ENCODE results near the gene MCRIP1. TPM values are rescaled to one million over a fixed set of nuclear protein-coding genes. Genes with fewer than 3 reads are reported as not detected.

Gene MCRIP1
- total and polyA plus RNA-seq, 4 donors, result 16.6 to 42.0 (median 26.2) TPM

DNA sequence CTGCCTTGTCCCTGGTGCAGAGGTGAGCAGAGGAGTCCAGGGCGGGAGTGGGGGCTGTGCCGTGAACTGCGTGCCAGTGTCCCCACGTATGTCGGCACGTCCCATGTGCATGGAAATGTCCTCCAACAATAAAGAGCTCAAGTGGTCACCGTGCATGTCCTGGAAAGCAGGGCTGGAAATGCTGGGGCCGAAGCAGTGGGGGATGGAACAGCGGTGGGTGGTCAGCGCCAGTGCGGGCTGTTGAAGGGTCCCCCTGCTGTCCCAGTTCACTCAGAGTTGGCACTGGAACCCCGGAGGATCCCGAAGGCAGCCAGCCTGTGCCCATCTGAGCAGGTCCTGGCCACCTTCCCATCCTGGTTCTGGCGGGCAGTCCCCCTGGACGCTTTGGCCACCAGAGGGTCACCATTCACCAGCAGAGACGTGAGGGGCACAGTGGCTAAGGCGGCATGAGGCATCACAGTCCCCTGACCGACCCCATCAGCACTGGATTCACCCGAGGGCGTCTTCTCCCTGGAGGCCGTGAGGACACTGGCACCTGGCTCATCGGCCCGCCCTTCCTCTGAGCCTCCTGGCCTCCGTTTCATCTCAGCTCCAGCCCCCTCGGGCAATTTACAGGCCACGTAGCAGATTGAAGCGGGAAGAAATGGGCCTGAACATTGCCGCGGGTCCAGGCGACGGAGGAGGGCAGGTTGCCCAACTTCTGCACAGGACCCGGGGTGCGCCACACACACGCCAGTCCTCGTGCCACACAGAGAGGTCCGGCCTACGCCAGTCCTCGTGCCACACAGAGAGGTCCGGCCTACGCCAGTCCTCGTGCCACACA lies 19.0 kb downstream of the MCRIP1 start:
- Histone ChIP-seq H3K4me3 (ENCODE audit: low read depth in 1 of 3, low read length in 3 of 3) (no peak overlapping the region), H3K9ac (ENCODE audit: low read depth in 1 of 2, low read length in 2 of 2) (no peak overlapping the region), H3K27ac (ENCODE audit: low read depth in 1 of 2, low read length in 2 of 2) (no peak overlapping the region), H3K27me3 (ENCODE audit: control insufficient read depth in 4 of 4, insufficient read depth in 4 of 4, low read length in 3 of 4) (no peaks in the 10 kb centered on the region), H3K36me3 (ENCODE audit: control insufficient read depth in 4 of 4, insufficient read depth in 3 of 4, low read depth in 1 of 4, low read length in 3 of 4) (peaks cover 4 to 20% (median 4%) of the 10 kb centered on the region in 4 donors), H3K4me1 (ENCODE audit: control insufficient read depth in 4 of 4, insufficient read depth in 4 of 4, low read length in 3 of 4) (peaks cover 0 to 5% (median 0%) of the 10 kb centered on the region in 4 donors), H3K9me3 (ENCODE audit: control insufficient read depth in 4 of 4, low read length in 3 of 4) (no peaks in the 10 kb centered on the region)
- no peak for TF ChIP-seq NR2F2 (IDR thresholded peaks at IDR 0.05)
- TF ChIP-seq, protein P1, sequence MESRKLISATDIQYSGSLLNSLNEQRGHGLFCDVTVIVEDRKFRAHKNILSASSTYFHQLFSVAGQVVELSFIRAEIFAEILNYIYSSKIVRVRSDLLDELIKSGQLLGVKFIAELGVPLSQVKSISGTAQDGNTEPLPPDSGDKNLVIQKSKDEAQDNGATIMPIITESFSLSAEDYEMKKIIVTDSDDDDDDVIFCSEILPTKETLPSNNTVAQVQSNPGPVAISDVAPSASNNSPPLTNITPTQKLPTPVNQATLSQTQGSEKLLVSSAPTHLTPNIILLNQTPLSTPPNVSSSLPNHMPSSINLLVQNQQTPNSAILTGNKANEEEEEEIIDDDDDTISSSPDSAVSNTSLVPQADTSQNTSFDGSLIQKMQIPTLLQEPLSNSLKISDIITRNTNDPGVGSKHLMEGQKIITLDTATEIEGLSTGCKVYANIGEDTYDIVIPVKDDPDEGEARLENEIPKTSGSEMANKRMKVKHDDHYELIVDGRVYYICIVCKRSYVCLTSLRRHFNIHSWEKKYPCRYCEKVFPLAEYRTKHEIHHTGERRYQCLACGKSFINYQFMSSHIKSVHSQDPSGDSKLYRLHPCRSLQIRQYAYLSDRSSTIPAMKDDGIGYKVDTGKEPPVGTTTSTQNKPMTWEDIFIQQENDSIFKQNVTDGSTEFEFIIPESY (IDR thresholded peaks at IDR 0.05), result no peak
- TF ChIP-seq, protein P2, sequence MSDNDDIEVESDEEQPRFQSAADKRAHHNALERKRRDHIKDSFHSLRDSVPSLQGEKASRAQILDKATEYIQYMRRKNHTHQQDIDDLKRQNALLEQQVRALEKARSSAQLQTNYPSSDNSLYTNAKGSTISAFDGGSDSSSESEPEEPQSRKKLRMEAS (IDR thresholded peaks at IDR 0.05), result no peak
- TF ChIP-seq, protein P3, sequence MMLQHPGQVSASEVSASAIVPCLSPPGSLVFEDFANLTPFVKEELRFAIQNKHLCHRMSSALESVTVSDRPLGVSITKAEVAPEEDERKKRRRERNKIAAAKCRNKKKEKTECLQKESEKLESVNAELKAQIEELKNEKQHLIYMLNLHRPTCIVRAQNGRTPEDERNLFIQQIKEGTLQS (IDR thresholded peaks at IDR 0.05), result no peak
- no peak for TF ChIP-seq EGR1 (IDR thresholded peaks at IDR 0.05; ENCODE audit: low read depth in 2 of 2)
- TF ChIP-seq HNF4A (conservative IDR thresholded peaks at IDR 0.05), result no peak
- TF ChIP-seq GABPA (IDR thresholded peaks at IDR 0.05 in 1 of 2, conservative IDR thresholded peaks at IDR 0.05 in 1 of 2), result no peak
- TF ChIP-seq YY1 (IDR thresholded peaks at IDR 0.05), result no peak
- 91% methylated on average over 41 of the region's 41 CpGs for WGBS
- DNase-seq (ENCODE audit: low spot score), result no peak

- no peak for TF ChIP-seq GABPA (IDR thresholded peaks at IDR 0.05 in 1 of 2, conservative IDR thresholded peaks at IDR 0.05 in 1 of 2)
- Histone ChIP-seq H3K27ac (ENCODE audit: low read depth in 1 of 2, low read length in 2 of 2) (no peak overlapping the region), H3K4me1 (ENCODE audit: control insufficient read depth in 4 of 4, insufficient read depth in 4 of 4, low read length in 3 of 4) (peaks cover 0 to 5% (median 0%) of the 10 kb centered on the region in 4 donors), H3K27me3 (ENCODE audit: control insufficient read depth in 4 of 4, insufficient read depth in 4 of 4, low read length in 3 of 4) (no peaks in the 10 kb centered on the region), H3K9ac (ENCODE audit: low read depth in 1 of 2, low read length in 2 of 2) (no peak overlapping the region), H3K36me3 (ENCODE audit: control insufficient read depth in 4 of 4, insufficient read depth in 3 of 4, low read depth in 1 of 4, low read length in 3 of 4) (peaks cover 4 to 20% (median 6%) of the 10 kb centered on the region in 4 donors), H3K9me3 (ENCODE audit: control insufficient read depth in 4 of 4, low read length in 3 of 4) (no peaks in the 10 kb centered on the region), H3K4me3 (ENCODE audit: low read depth in 1 of 3, low read length in 3 of 3) (no peak overlapping the region)
- DNase-seq (ENCODE audit: low spot score), result no peak
- 90% methylated on average over 15 of the region's 15 CpGs for WGBS
Observed at GRCh38 chr17:81813371-81813684, 19.8 kb downstream of the MCRIP1 start.

GRCh38 chr17:81812571-81813370 lies 20.3 kb downstream of the MCRIP1 start:
- peaks cover 0 to 5% (median 0%) of the 10 kb centered on the region in 4 donors for H3K4me1 ChIP-seq (ENCODE audit: control insufficient read depth in 4 of 4, insufficient read depth in 4 of 4, low read length in 3 of 4)
- H3K27ac ChIP-seq (ENCODE audit: low read depth in 1 of 2, low read length in 2 of 2), result no peak overlapping the region
- peaks cover 4 to 20% (median 6%) of the 10 kb centered on the region in 4 donors for H3K36me3 ChIP-seq (ENCODE audit: control insufficient read depth in 4 of 4, insufficient read depth in 3 of 4, low read depth in 1 of 4, low read length in 3 of 4)
- DNase-seq (ENCODE audit: low spot score), result no peak
- H3K27me3 ChIP-seq (ENCODE audit: control insufficient read depth in 4 of 4, insufficient read depth in 4 of 4, low read length in 3 of 4), result no peaks in the 10 kb centered on the region
- H3K4me3 ChIP-seq (ENCODE audit: low read depth in 1 of 3, low read length in 3 of 3), result no peak overlapping the region
- no peaks in the 10 kb centered on the region for H3K9me3 ChIP-seq (ENCODE audit: control insufficient read depth in 4 of 4, low read length in 3 of 4)
- whole genome bisulfite sequencing, result 89% methylated on average over 45 of the region's 45 CpGs
- TF ChIP-seq HNF4A (conservative IDR thresholded peaks at IDR 0.05) (no peak), EGR1 (IDR thresholded peaks at IDR 0.05; ENCODE audit: low read depth in 2 of 2) (no peak), GABPA (IDR thresholded peaks at IDR 0.05 in 1 of 2, conservative IDR thresholded peaks at IDR 0.05 in 1 of 2) (no peak), YY1 (IDR thresholded peaks at IDR 0.05) (no peak), RAD21 (IDR thresholded peaks at IDR 0.05) (no peak), FOXA2 (IDR thresholded peaks at IDR 0.05) (no peak), NR2F2 (IDR thresholded peaks at IDR 0.05) (no peak), RXRA (IDR thresholded peaks at IDR 0.05) (no peak), TAF1 (conservative IDR thresholded peaks at IDR 0.05) (no peak), SP1 (IDR thresholded peaks at IDR 0.05) (no peak), HNF4G (IDR thresholded peaks at IDR 0.05) (no peak), FOXA1 (IDR thresholded peaks at IDR 0.05) (no peak)
- TF ChIP-seq, protein P1 (IDR thresholded peaks at IDR 0.05), result no peak
- TF ChIP-seq, protein P2 (IDR thresholded peaks at IDR 0.05), result no peak
- TF ChIP-seq, protein P3 (IDR thresholded peaks at IDR 0.05), result no peak
- TF ChIP-seq, protein P4, sequence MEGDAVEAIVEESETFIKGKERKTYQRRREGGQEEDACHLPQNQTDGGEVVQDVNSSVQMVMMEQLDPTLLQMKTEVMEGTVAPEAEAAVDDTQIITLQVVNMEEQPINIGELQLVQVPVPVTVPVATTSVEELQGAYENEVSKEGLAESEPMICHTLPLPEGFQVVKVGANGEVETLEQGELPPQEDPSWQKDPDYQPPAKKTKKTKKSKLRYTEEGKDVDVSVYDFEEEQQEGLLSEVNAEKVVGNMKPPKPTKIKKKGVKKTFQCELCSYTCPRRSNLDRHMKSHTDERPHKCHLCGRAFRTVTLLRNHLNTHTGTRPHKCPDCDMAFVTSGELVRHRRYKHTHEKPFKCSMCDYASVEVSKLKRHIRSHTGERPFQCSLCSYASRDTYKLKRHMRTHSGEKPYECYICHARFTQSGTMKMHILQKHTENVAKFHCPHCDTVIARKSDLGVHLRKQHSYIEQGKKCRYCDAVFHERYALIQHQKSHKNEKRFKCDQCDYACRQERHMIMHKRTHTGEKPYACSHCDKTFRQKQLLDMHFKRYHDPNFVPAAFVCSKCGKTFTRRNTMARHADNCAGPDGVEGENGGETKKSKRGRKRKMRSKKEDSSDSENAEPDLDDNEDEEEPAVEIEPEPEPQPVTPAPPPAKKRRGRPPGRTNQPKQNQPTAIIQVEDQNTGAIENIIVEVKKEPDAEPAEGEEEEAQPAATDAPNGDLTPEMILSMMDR (IDR thresholded peaks at IDR 0.05; ENCODE audit: low read depth, low read length, missing input control), result no peak
- no peak overlapping the region for H3K9ac ChIP-seq (ENCODE audit: low read depth in 1 of 2, low read length in 2 of 2)

Data from liver (tissue), 9 donors.